Smooth muscle cell (in vitro differentiated cells): Measurements from ENCODE around the gene FXYD2. TPM values are rescaled to one million over a fixed set of nuclear protein-coding genes. Genes with fewer than 3 reads are reported as not detected.

Experiments
- DNase-seq: peaks from one replicate; lab custom pipeline; 2025; ENCODE audit not compliant: unreplicated experiment; lab: John Stamatoyannopoulos, UW
- H2AFZ ChIP-seq: fragments of 200-600 bp; sonication (generic); 2 replicates; pipeline ENCODE4 v1.6.0; 2016; ENCODE audit warnings: antibody characterized with exemption, low read depth, mild to moderate bottlenecking
- H3F3A ChIP-seq: fragments of 200-600 bp; sonication (generic); 2 replicates; pipeline ENCODE4 v1.6.0; 2017; ENCODE audit warnings: antibody characterized with exemption, low read depth
- H3K27ac ChIP-seq: fragments of 200-600 bp; sonication (generic); 2 replicates; pipeline ENCODE4 v1.5.1; 2016; ENCODE audit warnings: low read depth, mild to moderate bottlenecking
- H3K27me3 ChIP-seq: fragments of 200-600 bp; sonication (generic); 2 replicates; pipeline ENCODE4 v1.6.1; 2016; ENCODE audit warnings: low read depth, mild to moderate bottlenecking
- H3K36me3 ChIP-seq: fragments of 200-600 bp; sonication (generic); 2 replicates; pipeline ENCODE4 v1.5.1; 2016; ENCODE audit warnings: low read depth
- H3K4me1 ChIP-seq: fragments of 200-600 bp; sonication (generic); 2 replicates; pipeline ENCODE4 v1.5.1; 2016; ENCODE audit warnings: low read depth
- H3K4me2 ChIP-seq: fragments of 200-600 bp; sonication (generic); 2 replicates; pipeline ENCODE4 v1.6.0; 2016; ENCODE audit warnings: mild to moderate bottlenecking
- H3K4me3 ChIP-seq: fragments of 200-600 bp; sonication (generic); 2 replicates; pipeline ENCODE4 v1.5.1; 2016; ENCODE audit warnings: mild to moderate bottlenecking
- H3K79me2 ChIP-seq: fragments of 200-600 bp; sonication (generic); 2 replicates; pipeline ENCODE4 v1.6.0; 2016; ENCODE audit warnings: low read depth, mild to moderate bottlenecking
- H3K9ac ChIP-seq: fragments of 200-600 bp; sonication (generic); 2 replicates; pipeline ENCODE4 v1.6.0; 2016; ENCODE audit warnings: low read depth
- H3K9me3 ChIP-seq: fragments of 200-600 bp; sonication (generic); replicated peaks from 2 replicates; pipeline ENCODE4 v1.5.1; 2016; ENCODE audit warnings: low read depth
- H4K20me1 ChIP-seq: fragments of 200-600 bp; sonication (generic); 2 replicates; pipeline ENCODE4 v1.6.0; 2016; ENCODE audit warnings: low read depth
- WGBS: methylation state at CpG from one replicate; pipeline ENCODE4 v1.1.7; 2016; ENCODE audit warnings: low lambda C conversion rate; 5-methylcytosine and 5-hydroxymethylcytosine counted together
- polyA plus RNA-seq: library from polyadenylated mRNA; unstranded; fragments of >200 nt; fragmentation: Nextera tagmentation; extraction: Ambion mirVana; gene quantifications from 2 replicates; pipeline ENCODE4 v1.2.1, GENCODE V29; 2016
- total RNA-seq: library from RNA; depleted of rRNA; stranded (reverse); fragments of >200 nt; gene quantifications from 2 replicates; pipeline ENCODE4 v1.2.3, GENCODE V29; 2014
- TF ChIP-seq, protein P1 (sequence below): fragments of 200-600 bp; sonication (generic); IDR thresholded peaks from 2 replicates; pipeline ENCODE4 v1.5.1; 2017; ENCODE audit warnings: borderline replicate concordance, mild to moderate bottlenecking, antibody characterized with exemption; ENCODE audit not compliant: insufficient read depth, poor library complexity, severe bottlenecking

The FXYD2 gene
- total and polyA plus RNA-seq, 2 experiments from 2014 or later = 1.00 TPM; not detected in 1

DNA sequence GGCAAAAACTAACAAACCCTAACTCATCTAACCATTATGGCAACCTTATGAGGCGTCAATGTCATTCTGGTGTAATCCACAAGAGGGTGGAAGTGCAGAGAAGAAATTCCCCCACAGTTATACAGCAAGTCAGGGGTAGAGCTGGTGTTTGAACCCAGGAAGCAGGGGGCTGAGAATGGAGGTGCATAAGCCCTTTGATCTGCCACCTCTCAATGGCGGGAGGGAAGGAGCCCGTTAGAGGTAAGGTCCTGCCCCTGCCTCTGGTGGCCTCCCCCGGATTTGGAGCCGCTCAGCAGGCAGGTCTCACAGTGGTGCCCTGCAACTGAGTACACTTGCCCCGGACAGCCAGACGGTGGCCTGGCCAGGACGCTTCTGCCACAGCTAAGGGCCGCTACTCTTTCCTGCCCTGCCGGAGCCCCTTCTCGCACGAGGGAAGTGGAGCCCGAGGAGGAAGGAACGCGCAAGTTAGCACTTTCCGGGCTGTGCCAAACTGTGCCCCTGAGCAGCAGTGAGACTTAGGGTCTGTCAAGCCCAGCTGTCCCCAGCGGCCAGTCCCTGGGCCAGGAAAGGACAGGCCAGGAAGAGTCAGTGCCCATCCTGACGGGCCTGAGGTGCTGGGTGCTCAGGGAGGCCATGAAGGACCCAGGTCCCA is 1.1 kb downstream of the FXYD2 start:
- Histone ChIP-seq H3K4me3 (no peak overlapping the region), H3K4me1 (no peaks in the 10 kb centered on the region), H3K9me3 (no peaks in the 10 kb centered on the region), H2AFZ (no peak overlapping the region), H3K4me2 (no peak overlapping the region), H3F3A (no peaks in the 10 kb centered on the region), H3K27ac (no peak overlapping the region), H3K79me2 (no peaks in the 10 kb centered on the region), H3K27me3 (no peaks in the 10 kb centered on the region), H3K36me3 (no peaks in the 10 kb centered on the region), H3K9ac (no peak overlapping the region), H4K20me1 (no peaks in the 10 kb centered on the region)
- TF ChIP-seq, protein P1, sequence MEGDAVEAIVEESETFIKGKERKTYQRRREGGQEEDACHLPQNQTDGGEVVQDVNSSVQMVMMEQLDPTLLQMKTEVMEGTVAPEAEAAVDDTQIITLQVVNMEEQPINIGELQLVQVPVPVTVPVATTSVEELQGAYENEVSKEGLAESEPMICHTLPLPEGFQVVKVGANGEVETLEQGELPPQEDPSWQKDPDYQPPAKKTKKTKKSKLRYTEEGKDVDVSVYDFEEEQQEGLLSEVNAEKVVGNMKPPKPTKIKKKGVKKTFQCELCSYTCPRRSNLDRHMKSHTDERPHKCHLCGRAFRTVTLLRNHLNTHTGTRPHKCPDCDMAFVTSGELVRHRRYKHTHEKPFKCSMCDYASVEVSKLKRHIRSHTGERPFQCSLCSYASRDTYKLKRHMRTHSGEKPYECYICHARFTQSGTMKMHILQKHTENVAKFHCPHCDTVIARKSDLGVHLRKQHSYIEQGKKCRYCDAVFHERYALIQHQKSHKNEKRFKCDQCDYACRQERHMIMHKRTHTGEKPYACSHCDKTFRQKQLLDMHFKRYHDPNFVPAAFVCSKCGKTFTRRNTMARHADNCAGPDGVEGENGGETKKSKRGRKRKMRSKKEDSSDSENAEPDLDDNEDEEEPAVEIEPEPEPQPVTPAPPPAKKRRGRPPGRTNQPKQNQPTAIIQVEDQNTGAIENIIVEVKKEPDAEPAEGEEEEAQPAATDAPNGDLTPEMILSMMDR = peak; percentile 24
- no peak for DNase-seq
- 84% methylated on average over 18 of the region's 18 CpGs for WGBS

DNA sequence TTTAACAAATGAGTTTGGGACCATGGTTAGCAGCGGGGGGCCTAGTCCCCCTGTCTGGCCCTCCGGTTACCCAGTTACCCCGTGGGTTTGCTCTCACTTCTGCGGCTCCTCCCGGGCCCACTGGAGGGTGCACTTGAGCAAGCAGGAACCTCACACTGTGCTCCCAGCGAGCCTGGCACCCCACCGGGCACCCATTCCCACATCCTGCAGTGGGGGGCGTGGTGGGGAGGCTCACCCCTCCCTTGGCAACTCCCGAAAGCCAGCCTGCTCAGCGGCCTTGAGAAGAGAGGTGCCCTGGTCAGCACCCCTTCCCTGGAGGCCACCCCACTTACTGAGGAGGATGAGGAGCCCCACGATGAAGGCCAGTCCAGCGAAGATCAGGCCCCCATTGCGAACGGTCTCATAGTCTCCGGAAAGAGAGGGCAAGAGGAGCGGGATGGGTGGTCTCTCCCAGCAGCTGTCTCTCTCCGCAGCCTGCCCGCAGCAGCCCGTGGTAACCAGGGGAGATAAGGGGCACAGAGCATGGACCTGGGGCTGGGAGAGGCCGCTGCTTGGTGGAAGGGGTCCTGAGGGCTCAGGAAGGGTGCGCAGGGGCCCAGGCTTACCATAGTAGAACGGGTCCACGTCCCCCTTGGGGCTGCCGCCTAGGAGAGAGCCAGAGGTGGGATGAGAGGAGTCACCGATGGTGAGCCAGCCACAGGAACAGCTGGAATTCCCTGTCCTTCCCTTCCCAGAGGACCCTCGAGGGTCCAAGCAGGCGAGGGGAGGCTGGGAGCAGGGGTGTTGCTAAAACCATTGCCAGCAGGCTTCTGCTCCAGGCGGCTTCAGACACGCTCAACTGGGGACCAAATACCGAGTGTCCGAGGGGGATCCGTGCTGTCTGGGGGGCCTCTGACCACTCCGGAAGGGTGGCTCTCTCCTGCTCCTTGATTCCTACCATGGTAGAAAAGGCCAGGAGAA is 2.2 kb downstream of the FXYD2 start:
- Histone ChIP-seq H3K79me2 (no peaks in the 10 kb centered on the region), H3K4me3 (no peak overlapping the region), H3K9me3 (no peaks in the 10 kb centered on the region), H4K20me1 (no peaks in the 10 kb centered on the region), H3K27ac (no peak overlapping the region), H3K9ac (no peak overlapping the region), H3K4me2 (no peak overlapping the region), H3K27me3 (no peaks in the 10 kb centered on the region), H2AFZ (no peak overlapping the region), H3K36me3 (no peaks in the 10 kb centered on the region), H3F3A (no peaks in the 10 kb centered on the region), H3K4me1 (peaks cover 3% of the 10 kb centered on the region)
- TF ChIP-seq, protein P1 = peak; percentile 45
- 79% methylated on average over 33 of the region's 33 CpGs for WGBS
- DNase-seq = no peak

DNA sequence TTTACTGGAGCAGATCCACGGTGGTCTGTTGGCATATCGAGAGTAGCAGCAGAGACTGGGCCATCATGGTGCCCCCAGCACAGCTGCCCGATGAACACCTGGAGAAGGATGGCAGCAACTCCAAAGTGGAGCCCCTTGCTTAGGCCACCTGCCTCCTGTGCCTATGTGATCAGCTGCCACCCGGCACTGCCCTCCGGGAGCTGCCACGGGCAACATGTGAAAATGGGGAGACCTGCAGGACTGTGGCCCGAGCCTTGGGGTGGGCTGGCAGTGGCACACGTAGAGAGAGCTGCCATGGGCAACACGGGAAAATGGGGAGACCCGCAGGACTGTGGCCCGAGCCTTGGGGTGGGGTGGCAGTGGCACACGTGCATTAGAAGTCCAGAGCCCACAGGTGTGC is 3.1 kb downstream of the FXYD2 start:
- Histone ChIP-seq H3K36me3 (no peaks in the 10 kb centered on the region), H3K79me2 (no peaks in the 10 kb centered on the region), H3K4me1 (peaks cover 12% of the 10 kb centered on the region), H3K9ac (no peak overlapping the region), H3F3A (peaks cover 8% of the 10 kb centered on the region), H3K27ac (no peak overlapping the region), H3K4me3 (no peak overlapping the region), H4K20me1 (no peaks in the 10 kb centered on the region), H2AFZ (no peak overlapping the region), H3K4me2 (no peak overlapping the region), H3K27me3 (no peaks in the 10 kb centered on the region), H3K9me3 (no peaks in the 10 kb centered on the region)
- no peak for DNase-seq
- 85% methylated on average over 12 of the region's 12 CpGs for WGBS
- TF ChIP-seq, protein P1 = no peak
